H1 (cell line): ENCODE measurements around the gene SLC6A12. TPM values are rescaled to one million over a fixed set of nuclear protein-coding genes. Genes with fewer than 3 reads are reported as not detected.

Experiments
- BRCA1 ChIP-seq: IDR thresholded peaks from 2 replicates; pipeline ENCODE4 v1.6.1; 2012; ENCODE audit warnings: low read depth, low read length, improper control_type of control experiment
- CBX8 ChIP-seq: fragments of 300-800, 300-1000 bp; sonication (generic); IDR thresholded peaks from 2 replicates; pipeline ENCODE4 v1.7.1; 2016; ENCODE audit warnings: low read depth, low read length, borderline replicate concordance
- CEBPB ChIP-seq: IDR thresholded peaks from 2 replicates; pipeline ENCODE4 v1.6.1; 2012; ENCODE audit warnings: low read depth, low read length
- EGR1 ChIP-seq: IDR thresholded peaks from 2 replicates; pipeline ENCODE4 v1.6.1; 2011; ENCODE audit warnings: low read depth, low read length, borderline replicate concordance
- EZH2 ChIP-seq: fragments of 200-600 bp; sonication (generic); IDR thresholded peaks from 2 replicates; pipeline ENCODE4 v1.7.1; 2012; ENCODE audit warnings: low read depth, mild to moderate bottlenecking, moderate library complexity, low read length, inconsistent platforms; ENCODE audit not compliant: severe bottlenecking
- KDM5A ChIP-seq: fragments of 200-600 bp; IDR thresholded peaks from 2 replicates; pipeline ENCODE4 v1.7.1; 2012; ENCODE audit warnings: mild to moderate bottlenecking, low read length, inconsistent platforms, mixed read lengths
- PHF8 ChIP-seq: fragments of 200-600 bp; sonication (generic); conservative IDR thresholded peaks from 2 replicates; pipeline ENCODE4 v1.7.1; 2012; ENCODE audit warnings: low read depth, mild to moderate bottlenecking, inconsistent platforms, low read length, moderate library complexity
- RBBP5 ChIP-seq: IDR thresholded peaks from 2 replicates; pipeline ENCODE4 v1.7.1; 2012; ENCODE audit warnings: low read depth, mild to moderate bottlenecking, inconsistent platforms, low read length, moderate library complexity, borderline replicate concordance
- RFX5 ChIP-seq: IDR thresholded peaks from 2 replicates; pipeline ENCODE4 v1.6.1; 2011; ENCODE audit warnings: low read depth, low read length, improper control_type of control experiment, borderline replicate concordance
- SUZ12 ChIP-seq: fragments of 200-600 bp; sonication (generic); IDR thresholded peaks from 2 replicates; pipeline ENCODE4 v1.6.1; 2012; ENCODE audit warnings: mild to moderate bottlenecking, inconsistent platforms, low read length, moderate library complexity, mixed read lengths
- TCF12 ChIP-seq: IDR thresholded peaks from 2 replicates; pipeline ENCODE4 v1.6.1; 2011; ENCODE audit warnings: low read depth, mild to moderate bottlenecking, low read length
- polyA plus RNA-seq, 7 experiments: library from polyadenylated mRNA; depleted of rRNA in 3 of 7; stranded (reverse) in 5 of 7; unstranded in 2 of 7; fragments of >200 nt in 5 of 7; fragments of 200-250 nt in 2 of 7; gene quantifications; 1 replicate in 5 of 7; 2 replicates in 1 of 7; 4 replicates in 1 of 7; pipeline versions ENCODE4 v1.2.1 to v1.2.3, GENCODE V29; 2011 to 2013; ENCODE audit warnings: missing spikeins in 2 of 7, mixed read lengths in 2 of 7
- total RNA-seq: library from RNA; stranded (reverse); fragmentation: NEBNext Ultra II Directional; extraction: Animal tissue kit (Norgen Biotek cat#: 25700); gene quantifications from 2 replicates; pipeline ENCODE4 v1.2.1, GENCODE V29; 2021
- TF ChIP-seq, protein P1 (sequence below): fragments of 300-600 bp; sonication (generic); IDR thresholded peaks from 2 replicates; pipeline ENCODE4 v1.7.1; 2012; ENCODE audit warnings: low read length, moderate library complexity, mild to moderate bottlenecking, inconsistent platforms; ENCODE audit not compliant: insufficient replicate concordance

The SLC6A12 gene
- total and polyA plus RNA-seq, 2 of the 8 experiments (the other 6 are each of a cell fraction or from before 2014, with no cell fraction given): 0.70 to 1.1 TPM

DNA sequence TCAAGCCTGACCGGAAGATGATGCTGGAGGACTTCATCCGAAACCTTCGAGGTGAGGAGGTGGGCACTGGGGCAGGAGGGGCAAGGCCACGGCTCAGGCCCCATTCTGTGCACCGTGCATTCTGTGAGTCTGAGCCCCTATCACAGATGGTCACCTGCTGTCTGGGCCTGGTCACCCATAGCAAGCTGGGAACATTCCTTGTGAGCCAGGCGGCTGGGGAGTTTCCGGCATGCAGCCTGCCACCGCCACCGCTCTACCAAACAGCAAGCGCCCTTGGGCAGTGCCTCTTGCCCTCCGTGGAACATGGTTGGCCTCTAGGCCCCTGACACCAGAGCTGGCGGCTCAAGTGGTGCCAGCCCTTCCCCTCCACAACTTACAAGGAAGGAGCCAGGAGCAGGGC, 56.3 kb downstream of the SLC6A12 start (continued):
- TF ChIP-seq, protein P1, sequence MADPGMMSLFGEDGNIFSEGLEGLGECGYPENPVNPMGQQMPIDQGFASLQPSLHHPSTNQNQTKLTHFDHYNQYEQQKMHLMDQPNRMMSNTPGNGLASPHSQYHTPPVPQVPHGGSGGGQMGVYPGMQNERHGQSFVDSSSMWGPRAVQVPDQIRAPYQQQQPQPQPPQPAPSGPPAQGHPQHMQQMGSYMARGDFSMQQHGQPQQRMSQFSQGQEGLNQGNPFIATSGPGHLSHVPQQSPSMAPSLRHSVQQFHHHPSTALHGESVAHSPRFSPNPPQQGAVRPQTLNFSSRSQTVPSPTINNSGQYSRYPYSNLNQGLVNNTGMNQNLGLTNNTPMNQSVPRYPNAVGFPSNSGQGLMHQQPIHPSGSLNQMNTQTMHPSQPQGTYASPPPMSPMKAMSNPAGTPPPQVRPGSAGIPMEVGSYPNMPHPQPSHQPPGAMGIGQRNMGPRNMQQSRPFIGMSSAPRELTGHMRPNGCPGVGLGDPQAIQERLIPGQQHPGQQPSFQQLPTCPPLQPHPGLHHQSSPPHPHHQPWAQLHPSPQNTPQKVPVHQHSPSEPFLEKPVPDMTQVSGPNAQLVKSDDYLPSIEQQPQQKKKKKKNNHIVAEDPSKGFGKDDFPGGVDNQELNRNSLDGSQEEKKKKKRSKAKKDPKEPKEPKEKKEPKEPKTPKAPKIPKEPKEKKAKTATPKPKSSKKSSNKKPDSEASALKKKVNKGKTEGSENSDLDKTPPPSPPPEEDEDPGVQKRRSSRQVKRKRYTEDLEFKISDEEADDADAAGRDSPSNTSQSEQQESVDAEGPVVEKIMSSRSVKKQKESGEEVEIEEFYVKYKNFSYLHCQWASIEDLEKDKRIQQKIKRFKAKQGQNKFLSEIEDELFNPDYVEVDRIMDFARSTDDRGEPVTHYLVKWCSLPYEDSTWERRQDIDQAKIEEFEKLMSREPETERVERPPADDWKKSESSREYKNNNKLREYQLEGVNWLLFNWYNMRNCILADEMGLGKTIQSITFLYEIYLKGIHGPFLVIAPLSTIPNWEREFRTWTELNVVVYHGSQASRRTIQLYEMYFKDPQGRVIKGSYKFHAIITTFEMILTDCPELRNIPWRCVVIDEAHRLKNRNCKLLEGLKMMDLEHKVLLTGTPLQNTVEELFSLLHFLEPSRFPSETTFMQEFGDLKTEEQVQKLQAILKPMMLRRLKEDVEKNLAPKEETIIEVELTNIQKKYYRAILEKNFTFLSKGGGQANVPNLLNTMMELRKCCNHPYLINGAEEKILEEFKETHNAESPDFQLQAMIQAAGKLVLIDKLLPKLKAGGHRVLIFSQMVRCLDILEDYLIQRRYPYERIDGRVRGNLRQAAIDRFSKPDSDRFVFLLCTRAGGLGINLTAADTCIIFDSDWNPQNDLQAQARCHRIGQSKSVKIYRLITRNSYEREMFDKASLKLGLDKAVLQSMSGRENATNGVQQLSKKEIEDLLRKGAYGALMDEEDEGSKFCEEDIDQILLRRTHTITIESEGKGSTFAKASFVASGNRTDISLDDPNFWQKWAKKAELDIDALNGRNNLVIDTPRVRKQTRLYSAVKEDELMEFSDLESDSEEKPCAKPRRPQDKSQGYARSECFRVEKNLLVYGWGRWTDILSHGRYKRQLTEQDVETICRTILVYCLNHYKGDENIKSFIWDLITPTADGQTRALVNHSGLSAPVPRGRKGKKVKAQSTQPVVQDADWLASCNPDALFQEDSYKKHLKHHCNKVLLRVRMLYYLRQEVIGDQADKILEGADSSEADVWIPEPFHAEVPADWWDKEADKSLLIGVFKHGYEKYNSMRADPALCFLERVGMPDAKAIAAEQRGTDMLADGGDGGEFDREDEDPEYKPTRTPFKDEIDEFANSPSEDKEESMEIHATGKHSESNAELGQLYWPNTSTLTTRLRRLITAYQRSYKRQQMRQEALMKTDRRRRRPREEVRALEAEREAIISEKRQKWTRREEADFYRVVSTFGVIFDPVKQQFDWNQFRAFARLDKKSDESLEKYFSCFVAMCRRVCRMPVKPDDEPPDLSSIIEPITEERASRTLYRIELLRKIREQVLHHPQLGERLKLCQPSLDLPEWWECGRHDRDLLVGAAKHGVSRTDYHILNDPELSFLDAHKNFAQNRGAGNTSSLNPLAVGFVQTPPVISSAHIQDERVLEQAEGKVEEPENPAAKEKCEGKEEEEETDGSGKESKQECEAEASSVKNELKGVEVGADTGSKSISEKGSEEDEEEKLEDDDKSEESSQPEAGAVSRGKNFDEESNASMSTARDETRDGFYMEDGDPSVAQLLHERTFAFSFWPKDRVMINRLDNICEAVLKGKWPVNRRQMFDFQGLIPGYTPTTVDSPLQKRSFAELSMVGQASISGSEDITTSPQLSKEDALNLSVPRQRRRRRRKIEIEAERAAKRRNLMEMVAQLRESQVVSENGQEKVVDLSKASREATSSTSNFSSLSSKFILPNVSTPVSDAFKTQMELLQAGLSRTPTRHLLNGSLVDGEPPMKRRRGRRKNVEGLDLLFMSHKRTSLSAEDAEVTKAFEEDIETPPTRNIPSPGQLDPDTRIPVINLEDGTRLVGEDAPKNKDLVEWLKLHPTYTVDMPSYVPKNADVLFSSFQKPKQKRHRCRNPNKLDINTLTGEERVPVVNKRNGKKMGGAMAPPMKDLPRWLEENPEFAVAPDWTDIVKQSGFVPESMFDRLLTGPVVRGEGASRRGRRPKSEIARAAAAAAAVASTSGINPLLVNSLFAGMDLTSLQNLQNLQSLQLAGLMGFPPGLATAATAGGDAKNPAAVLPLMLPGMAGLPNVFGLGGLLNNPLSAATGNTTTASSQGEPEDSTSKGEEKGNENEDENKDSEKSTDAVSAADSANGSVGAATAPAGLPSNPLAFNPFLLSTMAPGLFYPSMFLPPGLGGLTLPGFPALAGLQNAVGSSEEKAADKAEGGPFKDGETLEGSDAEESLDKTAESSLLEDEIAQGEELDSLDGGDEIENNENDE: no peak
- no peak for TF ChIP-seq PHF8
- TF ChIP-seq BRCA1: no peak
- no peak for TF ChIP-seq RBBP5
- no peak for TF ChIP-seq SUZ12
- no peak for TF ChIP-seq CBX8
- no peak for TF ChIP-seq TCF12
- TF ChIP-seq EZH2: no peak
- no peak for TF ChIP-seq EGR1
- TF ChIP-seq CEBPB: no peak
- TF ChIP-seq RFX5: no peak
- TF ChIP-seq KDM5A: no peak
